Hair follicle dermal papilla cell (primary cell): ENCODE measurements around the gene TCEAL8. TPM values are rescaled to one million over a fixed set of nuclear protein-coding genes. Genes with fewer than 3 reads are reported as not detected.

Experiments
- total RNA-seq: library from RNA; depleted of rRNA; stranded (reverse); fragments of >200 nt; gene quantifications from 2 replicates; pipeline ENCODE4 v1.2.3, GENCODE V29; 2012

TCEAL8 gene, protein sequence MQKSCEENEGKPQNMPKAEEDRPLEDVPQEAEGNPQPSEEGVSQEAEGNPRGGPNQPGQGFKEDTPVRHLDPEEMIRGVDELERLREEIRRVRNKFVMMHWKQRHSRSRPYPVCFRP
- 78.7 and 103 TPM in 2 replicates for total RNA-seq

DNA sequence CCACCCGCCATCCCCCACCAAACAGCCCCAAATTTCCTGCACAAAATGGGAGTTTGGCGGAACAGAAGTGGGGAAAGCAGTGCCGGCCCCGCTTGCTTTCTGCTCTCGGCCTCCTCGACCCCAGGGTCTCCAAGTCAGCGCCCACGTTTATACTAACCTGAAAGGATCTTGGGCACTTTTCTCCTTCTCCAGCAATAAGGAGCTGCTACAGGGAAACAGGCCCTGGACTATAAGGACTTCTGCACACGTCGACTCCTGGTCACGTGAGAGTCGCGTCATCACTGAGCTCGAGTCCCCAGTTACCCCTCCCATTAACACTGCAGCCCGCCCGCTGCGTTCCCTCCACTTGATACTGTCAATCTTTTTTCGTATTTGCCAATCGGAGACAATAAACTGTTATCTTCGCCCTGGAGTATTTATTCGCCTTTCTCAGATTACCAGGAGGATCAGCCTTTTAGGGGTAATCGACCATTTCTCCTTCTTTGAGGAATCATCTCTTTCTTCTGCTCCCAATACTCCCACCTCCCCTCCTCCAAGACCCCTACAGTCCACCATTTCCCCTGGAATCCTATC, at the start of gene TCEAL8:
Gene TCEAL8, minus strand, starts transcription at position 235 of the 573 bp plus-strand sequence. CDS start 1,176 bp downstream, outside the sequence.

GRCh38 chrX:103276581-103277002, 21.6 kb upstream of the TCEAL8 start, which contains the start of gene TCEAL5:
Gene TCEAL5, minus strand, starts transcription at chrX:103276750. Its CDS starts 2,187 bp downstream, at chrX:103274563.

DNA sequence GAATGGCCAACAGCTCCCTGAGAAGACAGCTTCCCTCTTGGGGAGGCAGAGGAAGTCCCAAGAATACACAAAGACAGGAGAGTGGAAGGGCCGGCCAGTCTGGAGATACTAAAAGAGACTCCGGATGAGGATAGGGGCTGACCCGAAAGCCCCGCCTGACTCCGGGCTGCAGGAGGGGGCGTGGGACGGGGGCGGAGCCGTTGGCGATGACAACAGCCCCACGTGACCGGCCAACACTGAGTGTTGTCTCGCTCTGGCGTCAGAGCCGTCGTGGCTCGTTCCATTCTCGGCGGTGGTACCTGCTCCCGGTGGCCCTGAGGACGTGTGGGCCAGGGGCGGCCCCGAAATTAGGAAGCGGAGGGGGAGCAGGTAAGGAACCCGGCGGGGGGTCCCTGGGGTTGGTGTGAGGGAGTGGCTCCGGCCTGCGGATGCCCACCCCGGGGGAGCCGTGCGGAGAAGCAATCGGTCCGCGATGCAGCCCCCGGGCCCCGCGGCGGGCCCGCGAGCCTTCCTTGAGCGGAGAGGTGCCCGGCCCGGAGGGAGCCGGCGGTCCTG, 40.0 kb downstream of the TCEAL8 start, which contains the start of gene BEX4:
Gene BEX4, plus strand, starts transcription at position 239 of the 555 bp plus-strand sequence. CDS start 1,046 bp downstream, outside the sequence.

Other genes with a start within 250 kb of the TCEAL8 start
- 0.61 and 1.8 TPM in 2 replicates for gene BEX1, start 191.0 kb downstream of the TCEAL8 start, total RNA-seq
- not detected in 2 replicates for gene NXF3, start 162.0 kb downstream of the TCEAL8 start, total RNA-seq
- gene BEX4, start 40.0 kb downstream of the TCEAL8 start, total RNA-seq, result 20.9 and 22.2 TPM in 2 replicates
- gene TCEAL5, start 21.6 kb upstream of the TCEAL8 start, total RNA-seq, result not detected in 2 replicates
- gene BEX2, start 55.8 kb upstream of the TCEAL8 start, total RNA-seq, result 0.73 and 0.97 TPM in 2 replicates
- 21.3 and 23.6 TPM in 2 replicates for gene TCEAL7, start 75.1 kb upstream of the TCEAL8 start, total RNA-seq
- gene TCEAL9, start 101.4 kb upstream of the TCEAL8 start, total RNA-seq, result 56.1 and 65.6 TPM in 2 replicates
- 110 and 139 TPM in 2 replicates for gene BEX3, start 121.4 kb upstream of the TCEAL8 start, total RNA-seq